ENCODE measurements around the gene FAM13A.

Gene FAM13A

GRCh38 chr4:88763075-88763474 is 293.9 kb downstream of the FAM13A start:
- DNase-seq (ENCODE audit: extremely low read depth, insufficient read length) = no peak
- Histone ChIP-seq H3K27me3 (replicated peaks; ENCODE audit: control insufficient read depth, insufficient read depth, low read length) (no peaks in the 10 kb centered on the region), H3K36me3 (ENCODE audit: control insufficient read depth, insufficient read depth, low read length) (no peaks in the 10 kb centered on the region), H3K4me3 (replicated peaks; ENCODE audit: low read depth, low read length) (no peak overlapping the region)
- TF ChIP-seq, protein P1, sequence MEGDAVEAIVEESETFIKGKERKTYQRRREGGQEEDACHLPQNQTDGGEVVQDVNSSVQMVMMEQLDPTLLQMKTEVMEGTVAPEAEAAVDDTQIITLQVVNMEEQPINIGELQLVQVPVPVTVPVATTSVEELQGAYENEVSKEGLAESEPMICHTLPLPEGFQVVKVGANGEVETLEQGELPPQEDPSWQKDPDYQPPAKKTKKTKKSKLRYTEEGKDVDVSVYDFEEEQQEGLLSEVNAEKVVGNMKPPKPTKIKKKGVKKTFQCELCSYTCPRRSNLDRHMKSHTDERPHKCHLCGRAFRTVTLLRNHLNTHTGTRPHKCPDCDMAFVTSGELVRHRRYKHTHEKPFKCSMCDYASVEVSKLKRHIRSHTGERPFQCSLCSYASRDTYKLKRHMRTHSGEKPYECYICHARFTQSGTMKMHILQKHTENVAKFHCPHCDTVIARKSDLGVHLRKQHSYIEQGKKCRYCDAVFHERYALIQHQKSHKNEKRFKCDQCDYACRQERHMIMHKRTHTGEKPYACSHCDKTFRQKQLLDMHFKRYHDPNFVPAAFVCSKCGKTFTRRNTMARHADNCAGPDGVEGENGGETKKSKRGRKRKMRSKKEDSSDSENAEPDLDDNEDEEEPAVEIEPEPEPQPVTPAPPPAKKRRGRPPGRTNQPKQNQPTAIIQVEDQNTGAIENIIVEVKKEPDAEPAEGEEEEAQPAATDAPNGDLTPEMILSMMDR (IDR thresholded peaks at IDR 0.05; ENCODE audit: insufficient read depth, low read length, poor library complexity, severe bottlenecking) = no peak

- no peaks in the 10 kb centered on the region for H3K36me3 ChIP-seq (ENCODE audit: control insufficient read depth, insufficient read depth, low read length)
- no peak overlapping the region for H3K4me3 ChIP-seq (replicated peaks; ENCODE audit: low read depth, low read length)
- no peak for DNase-seq (ENCODE audit: extremely low read depth, insufficient read length)
- TF ChIP-seq, protein P1 (IDR thresholded peaks at IDR 0.05; ENCODE audit: insufficient read depth, low read length, poor library complexity, severe bottlenecking) = no peak
- H3K27me3 ChIP-seq (replicated peaks; ENCODE audit: control insufficient read depth, insufficient read depth, low read length) = no peaks in the 10 kb centered on the region
These were observed 295.0 kb downstream of the FAM13A start for GRCh38 chr4:88761861-88762523.

DNA sequence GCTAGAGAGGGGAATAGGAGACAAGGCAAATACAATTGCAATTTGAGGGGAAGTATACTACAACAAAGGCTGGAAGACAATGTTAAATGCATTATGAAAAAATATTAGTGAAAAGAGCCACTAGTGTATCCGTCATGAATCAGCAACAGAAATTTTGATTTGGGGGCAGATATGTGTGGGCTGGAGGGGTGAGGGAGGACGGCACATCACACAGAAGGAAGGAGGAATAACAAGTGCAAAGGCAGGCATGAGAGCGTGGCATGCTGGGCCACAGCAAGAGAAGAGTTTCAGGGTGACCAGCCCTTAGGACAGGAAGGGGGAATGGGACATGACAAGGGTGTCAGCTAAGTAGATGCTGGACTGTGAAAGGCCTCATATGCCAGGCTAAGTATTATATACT is 295.6 kb downstream of the FAM13A start:
- Histone ChIP-seq H3K27me3 (replicated peaks; ENCODE audit: control insufficient read depth, insufficient read depth, low read length) (no peaks in the 10 kb centered on the region), H3K36me3 (ENCODE audit: control insufficient read depth, insufficient read depth, low read length) (no peaks in the 10 kb centered on the region), H3K4me3 (replicated peaks; ENCODE audit: low read depth, low read length) (no peak overlapping the region)
- DNase-seq (ENCODE audit: extremely low read depth, insufficient read length) = no peak
- TF ChIP-seq, protein P1 (IDR thresholded peaks at IDR 0.05; ENCODE audit: insufficient read depth, low read length, poor library complexity, severe bottlenecking) = no peak

DNA sequence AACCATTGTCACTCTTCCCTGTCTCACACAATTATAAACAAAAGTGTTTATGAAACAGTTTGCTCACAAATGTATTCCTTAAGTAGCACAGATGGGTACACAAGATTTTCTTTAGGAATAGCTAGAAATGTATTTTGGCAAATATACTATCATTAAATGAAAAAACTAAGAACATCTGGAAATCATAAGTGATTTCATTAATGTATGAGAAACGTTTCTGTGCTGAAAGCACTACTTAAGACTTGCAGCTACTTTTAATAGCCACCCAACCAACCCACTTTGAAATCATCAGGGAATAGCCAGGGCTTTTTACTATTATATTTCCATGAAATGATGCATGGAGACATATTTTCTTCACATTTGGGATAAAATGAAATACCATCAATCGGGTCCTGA is 297.1 kb downstream of the FAM13A start:
- Histone ChIP-seq H3K36me3 (ENCODE audit: control insufficient read depth, insufficient read depth, low read length) (no peaks in the 10 kb centered on the region), H3K27me3 (replicated peaks; ENCODE audit: control insufficient read depth, insufficient read depth, low read length) (no peaks in the 10 kb centered on the region), H3K4me3 (replicated peaks; ENCODE audit: low read depth, low read length) (no peak overlapping the region)
- TF ChIP-seq, protein P1 (IDR thresholded peaks at IDR 0.05; ENCODE audit: insufficient read depth, low read length, poor library complexity, severe bottlenecking) = no peak
- DNase-seq (ENCODE audit: extremely low read depth, insufficient read length) = no peak

GRCh38 chr4:88759039-88759894 is 297.7 kb downstream of the FAM13A start:
- TF ChIP-seq, protein P1 (IDR thresholded peaks at IDR 0.05; ENCODE audit: insufficient read depth, low read length, poor library complexity, severe bottlenecking) = no peak
- H3K4me3 ChIP-seq (replicated peaks; ENCODE audit: low read depth, low read length) = no peak overlapping the region
- no peaks in the 10 kb centered on the region for H3K27me3 ChIP-seq (replicated peaks; ENCODE audit: control insufficient read depth, insufficient read depth, low read length)
- no peak for DNase-seq (ENCODE audit: extremely low read depth, insufficient read length)
- no peaks in the 10 kb centered on the region for H3K36me3 ChIP-seq (ENCODE audit: control insufficient read depth, insufficient read depth, low read length)

Data from GM06990 (cell line).